NK-92 (cell line): ENCODE measurements around the gene NCOA5.

Experiments
- DNase-seq: peaks from one replicate; lab custom pipeline; 2025; ENCODE audit not compliant: unreplicated experiment; lab: John Stamatoyannopoulos, UW

NCOA5 gene

DNA sequence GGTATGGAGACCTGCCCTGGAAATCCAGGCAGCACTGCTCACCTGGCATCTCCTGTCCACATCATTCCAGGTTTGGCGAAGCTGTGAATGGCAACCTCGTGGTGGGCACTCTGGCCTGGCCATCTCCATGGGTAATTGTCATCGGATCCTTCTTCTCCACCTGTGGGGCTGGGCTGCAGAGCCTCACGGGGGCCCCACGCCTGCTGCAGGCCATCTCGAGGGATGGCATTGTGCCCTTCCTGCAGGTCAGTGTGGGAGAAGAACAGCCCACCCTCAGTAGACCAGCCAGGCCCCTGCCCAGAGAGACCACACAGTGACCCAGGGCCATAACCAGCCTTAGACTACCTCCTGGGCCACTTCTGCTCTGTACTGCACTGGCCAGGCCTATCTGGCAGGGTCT lies 44.9 kb downstream of the NCOA5 start:
- DNase-seq = no peak

DNA sequence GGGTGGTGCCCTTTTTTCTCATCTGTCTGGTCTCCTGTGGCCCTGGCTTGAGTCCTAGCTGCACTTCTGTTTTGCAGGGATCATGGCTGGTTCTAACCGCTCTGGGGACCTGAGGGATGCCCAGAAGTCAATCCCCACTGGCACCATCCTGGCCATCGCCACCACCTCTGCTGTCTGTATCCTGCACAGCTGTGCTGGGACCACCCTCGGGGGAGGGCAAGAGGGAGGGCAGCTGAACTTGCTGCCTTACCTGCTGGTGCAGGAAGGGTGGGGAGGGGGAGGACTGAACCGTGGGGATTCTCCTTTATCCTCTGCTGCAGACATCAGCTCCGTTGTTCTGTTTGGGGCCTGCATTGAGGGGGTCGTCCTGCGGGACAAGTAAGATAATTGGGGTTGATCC lies 46.2 kb downstream of the NCOA5 start:
- DNase-seq = no peak

DNA sequence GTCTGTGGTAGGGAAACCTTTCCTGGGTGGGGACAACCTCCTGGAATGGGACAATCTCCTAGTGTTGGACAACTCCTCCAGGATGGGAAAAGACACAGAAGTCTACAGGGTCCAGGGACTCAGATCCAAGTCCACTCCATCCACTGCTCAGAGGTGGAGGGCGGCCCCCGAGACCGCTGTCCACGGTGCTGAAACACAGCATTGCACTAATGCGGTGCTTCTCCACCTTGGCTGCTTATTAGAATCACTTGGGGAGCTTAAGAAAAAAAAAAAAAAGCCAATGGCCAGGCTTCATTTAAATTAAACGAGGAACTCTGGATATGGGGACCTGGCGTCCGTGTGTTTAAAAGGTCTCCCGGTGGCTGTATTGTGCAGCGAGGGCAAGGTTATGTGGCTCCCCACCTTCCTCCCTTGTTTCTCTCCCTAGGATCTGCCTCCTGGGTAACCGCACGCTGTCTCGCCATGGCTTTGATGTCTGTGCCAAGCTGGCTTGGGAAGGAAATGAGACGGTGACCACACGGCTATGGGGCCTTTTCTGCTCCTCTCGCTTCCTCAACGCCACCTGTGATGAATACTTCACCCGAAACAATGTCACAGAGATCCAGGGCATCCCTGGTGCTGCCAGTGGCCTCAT lies 48.7 kb downstream of the NCOA5 start:
- no peak for DNase-seq

DNA sequence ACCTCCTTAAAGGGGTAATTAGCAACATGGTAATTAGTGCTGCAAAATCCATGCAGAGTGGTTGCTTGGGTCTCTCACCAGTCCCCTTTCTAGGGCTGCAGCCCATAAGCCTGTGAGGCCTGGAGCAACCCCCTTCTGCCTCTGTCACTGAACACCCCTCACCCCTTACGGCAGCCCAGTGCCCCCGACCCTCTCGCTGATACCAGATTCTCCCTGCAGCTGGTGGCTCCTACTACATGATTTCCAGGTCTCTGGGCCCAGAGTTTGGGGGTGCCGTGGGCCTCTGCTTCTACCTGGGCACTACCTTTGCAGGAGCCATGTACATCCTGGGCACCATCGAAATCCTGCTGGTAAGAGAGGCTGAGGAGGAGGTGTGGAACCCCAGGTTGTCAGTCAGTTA lies 52.7 kb downstream of the NCOA5 start:
- no peak for DNase-seq

DNA sequence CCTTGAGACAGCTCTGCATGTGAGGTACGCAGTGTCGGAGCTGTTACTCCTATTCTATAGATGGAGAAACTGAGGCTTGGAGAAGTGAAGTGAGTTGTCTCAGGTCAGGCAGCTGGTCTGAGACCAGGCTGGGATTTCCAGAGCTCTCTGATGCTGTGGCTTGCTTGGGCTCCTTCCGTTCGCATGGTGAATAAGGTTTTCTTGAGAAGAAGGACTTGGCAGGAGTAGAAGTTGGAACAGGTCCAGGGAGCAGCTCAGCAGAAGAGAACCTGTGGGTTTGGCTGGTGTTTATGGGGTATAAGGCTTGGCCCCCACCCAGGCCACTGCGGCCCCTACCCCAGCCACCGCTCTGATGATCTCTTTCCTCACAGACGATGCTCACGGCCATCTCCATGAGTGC lies 53.4 kb downstream of the NCOA5 start:
- DNase-seq = no peak

DNA sequence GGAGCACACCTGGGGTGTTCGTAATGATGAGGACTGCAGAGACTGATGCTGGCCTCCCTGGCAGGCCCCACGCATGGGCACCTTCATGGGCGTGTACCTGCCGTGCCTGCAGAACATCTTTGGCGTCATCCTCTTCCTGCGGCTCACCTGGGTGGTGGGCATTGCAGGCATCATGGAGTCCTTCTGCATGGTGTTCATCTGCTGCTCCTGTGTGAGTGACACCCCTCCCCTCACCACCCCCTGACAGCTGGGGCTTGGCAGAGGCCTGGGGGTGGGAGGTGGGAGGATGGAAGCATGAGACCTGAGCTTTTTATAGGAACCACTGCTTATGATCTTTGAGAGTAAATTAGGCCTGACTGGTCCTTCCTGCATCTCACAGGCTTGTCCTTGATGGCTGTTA lies 54.0 kb downstream of the NCOA5 start:
- DNase-seq = no peak

DNA sequence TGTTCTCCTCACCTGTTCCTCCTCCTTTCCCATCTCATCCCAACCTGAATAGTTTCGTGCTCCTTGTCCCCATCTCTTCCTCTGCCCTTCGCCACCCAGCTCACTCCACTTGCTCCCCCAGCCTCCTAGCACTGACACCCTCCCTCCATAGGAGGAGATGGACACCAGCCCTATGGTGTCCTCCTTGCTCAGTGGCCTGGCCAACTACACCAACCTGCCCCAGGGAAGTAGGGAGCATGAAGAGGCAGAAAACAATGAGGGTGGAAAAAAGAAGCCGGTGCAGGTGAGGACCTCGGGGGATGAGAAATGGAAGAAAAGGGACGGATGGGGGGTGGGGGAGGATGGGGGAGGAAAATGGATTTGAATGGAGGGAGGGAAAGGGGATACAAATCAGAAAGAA lies 54.5 kb downstream of the NCOA5 start:
- no peak for DNase-seq

DNA sequence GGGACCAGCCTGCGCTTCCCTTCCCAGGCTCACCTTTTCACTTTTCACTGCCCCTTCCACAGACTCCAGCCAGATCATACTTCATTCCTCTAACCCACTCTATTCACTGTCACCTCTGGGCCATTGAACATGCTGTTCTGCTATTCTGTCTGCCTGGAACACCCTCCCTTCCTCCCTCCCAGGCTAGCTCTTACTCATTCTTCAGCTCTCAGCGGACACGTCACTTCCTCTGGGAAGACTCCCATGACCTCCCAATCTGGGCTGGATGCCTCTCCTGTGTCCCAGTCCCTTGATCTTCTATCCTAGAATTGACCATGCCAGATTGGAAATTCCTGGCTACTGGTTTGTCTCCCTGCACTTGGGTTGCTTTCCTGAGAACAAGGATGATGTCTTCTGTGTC lies 55.7 kb downstream of the NCOA5 start:
- no peak for DNase-seq

DNA sequence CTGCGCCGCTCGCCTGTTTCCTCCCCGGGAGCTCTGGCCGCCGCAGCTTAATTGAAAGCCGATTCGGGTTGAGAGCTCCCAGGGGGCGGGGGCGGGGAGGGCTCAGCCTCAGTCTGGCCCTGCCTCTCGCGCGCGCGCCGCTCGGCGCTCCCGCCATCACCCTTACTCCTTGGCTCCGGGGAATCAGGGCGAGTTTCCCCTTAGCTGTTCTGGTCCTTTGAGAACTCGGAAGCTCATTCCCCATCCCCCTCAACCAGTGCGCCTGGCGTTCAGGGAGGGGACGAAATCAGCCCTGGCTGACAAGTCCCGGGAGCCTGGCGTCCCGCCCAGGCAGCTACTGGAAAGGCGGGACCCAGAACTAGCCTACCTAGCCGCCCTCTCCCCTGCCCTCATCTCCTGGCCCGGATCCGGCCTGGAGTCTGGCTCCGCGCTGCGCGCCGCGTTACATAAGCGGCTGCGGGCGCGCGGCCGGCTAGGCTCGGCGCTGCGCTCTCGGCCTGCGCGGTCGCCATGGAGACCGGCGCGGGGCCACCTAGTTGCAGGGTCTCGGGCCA lies 58.0 kb downstream of the NCOA5 start:
- no peak for DNase-seq

DNA sequence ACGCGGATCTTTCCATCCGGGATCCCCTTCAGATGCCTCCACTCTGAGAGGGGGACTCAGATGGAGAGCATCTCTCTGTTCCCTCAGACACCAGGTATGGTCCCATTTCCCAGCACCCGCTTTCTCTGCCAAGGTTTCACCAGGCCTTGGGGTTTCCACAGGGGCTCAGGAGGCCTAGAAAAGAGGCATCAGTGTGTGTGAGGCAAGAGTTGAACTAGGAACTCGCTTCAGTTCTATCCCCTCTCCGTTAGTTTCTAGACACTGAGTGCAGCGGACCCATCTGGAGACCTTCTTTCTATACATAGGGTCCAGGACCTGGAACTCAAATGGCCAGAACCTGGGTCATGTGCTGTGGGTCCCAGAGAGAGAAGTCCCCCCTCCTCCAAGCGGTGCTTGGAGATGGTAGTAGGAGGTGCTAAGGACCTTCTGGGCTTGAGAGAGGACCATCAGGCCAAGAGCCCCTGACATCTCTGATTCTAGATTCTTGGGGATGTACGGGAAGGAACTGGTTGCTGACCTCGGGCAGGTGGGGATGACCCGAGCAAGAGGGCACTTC lies 58.7 kb downstream of the NCOA5 start:
- no peak for DNase-seq

DNA sequence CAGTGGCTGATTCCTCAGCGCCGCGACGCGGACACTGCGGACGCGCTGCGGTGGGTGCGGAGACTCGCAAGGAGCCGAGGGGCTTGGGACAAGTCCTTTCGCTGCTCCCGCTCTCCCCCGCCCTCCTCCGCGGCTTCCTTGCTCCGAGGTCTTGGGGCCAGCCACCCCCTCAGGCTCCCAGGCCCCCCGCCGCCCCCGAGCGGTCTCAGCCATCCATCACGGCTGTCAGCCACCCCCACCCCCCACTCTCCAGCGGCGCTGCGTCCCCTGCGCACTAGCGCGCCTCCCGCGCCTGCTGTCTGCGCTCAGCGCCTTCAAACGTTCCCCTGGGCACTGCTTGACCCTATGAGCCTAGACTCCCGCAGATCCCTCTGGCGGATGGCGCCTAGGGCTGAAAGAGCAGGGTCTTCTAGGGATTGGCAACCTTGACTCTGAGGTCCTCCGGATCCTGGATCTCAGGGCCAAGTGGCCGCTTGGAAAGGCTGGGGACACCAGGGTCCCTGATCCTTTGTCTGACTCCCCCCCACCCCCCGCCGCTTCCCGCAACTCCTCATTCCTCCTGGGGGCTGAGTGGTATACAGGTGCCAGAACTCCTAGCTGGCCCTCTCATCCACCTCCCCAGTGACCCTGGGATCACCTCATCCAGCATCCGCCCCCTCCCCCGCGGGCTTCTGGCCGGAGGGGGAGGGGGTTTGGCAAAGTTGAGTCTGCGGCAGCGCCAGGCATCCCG lies 59.3 kb downstream of the NCOA5 start:
- DNase-seq = no peak

DNA sequence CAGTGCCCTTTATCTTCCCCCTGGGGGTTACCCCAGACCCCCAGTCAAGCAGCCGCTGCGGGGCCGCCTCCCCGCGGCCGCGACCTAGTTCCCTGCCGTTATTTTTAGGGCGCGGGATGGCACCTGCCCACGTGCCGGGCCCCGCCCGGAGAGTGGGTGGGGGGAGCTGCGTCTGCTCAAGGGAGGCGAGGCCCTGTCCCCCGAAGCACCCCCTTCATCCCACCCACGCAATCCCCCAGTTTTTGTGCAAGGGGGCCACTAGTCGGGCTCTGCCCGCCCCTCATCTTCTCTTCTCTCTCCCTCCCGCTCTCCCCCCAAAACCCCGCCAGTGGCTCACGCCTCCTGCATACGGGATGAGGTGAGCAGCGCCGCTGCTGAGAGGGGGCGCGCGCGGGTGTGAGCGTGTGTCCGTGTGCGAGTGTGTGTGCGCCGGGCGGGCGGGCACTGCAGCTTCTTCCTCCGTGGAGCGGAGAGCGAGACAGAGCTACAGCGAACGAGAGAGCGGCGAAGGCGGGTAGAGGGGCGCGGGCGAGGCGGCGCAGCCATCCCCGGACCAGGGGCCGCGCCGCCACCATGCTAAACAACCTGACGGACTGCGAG lies 60.9 kb downstream of the NCOA5 start, which contains the start of gene SLC12A5:
SLC12A5 (plus strand) TSS at position 444 of the 600 bp plus-strand sequence; CDS start at position 574, 130 bp downstream.
- DNase-seq = no peak

DNA sequence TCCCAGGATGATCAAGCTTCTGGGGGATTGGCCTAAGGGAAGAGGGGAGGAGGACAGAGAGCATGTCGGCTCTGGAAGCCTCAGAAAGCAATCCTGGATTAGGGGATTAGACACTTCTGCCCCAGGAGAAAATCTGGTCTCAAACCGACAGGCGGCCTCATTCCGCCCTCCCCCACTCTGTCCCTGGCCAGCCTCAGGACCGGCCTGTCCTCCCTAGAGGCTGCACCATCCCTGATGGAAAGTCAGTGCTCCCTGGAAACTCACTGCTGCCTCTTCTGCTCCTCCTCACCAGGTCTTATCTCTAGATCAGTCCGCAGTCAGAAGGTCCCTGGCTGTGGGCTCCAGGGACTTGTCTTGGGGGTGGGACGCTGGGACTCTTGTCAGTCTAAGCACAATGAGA lies 61.7 kb downstream of the NCOA5 start:
- DNase-seq = no peak

DNA sequence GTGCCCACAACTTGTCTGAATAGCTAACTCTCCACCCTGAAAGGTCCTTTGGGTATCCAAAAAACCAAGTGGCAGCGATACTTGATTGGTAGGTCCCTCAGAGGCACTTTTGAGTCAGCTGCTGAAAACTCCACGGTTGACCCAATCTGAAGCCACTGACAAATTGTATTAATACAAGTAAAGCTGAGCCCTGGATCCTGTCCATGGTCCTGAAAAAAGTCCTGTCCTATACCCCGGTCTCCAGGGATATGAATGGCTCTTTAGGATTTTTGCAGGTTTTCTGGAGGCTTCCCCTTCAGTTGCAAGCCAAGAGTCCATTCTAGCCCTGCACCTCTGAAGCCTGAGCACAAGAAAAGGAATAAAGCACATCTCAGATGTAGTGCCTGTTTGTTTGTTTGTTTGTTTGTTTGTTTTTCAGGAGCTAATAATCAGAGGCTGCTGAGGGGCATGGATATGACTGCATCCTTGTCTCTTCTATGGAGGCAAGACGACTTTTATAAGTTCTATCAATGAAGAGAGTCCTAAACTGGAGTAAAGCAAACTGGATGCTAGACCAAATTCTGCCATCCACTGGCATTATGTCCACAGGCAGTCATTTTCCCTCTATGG lies 62.4 kb downstream of the NCOA5 start:
- DNase-seq = no peak

DNA sequence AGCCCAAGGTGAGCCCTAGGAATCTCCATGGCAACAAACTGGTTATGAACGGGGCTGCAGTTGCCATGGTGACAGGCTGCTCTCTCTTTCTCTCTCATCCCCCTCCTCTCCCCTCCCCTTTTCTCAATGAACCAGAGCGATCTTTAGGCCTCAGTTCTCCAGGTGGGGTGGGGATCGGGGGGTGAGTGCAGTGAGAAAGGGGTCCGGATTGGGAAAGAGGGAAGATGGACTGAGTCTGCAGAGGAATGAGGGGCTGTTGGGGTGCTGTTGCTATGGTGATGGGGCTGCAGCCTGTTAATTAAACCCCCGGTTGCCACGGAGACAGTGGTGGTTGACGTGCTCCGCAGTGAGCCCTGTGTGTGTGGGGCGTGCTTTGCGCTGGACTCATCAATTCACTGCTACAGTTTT lies 64.4 kb downstream of the NCOA5 start:
- no peak for DNase-seq

DNA sequence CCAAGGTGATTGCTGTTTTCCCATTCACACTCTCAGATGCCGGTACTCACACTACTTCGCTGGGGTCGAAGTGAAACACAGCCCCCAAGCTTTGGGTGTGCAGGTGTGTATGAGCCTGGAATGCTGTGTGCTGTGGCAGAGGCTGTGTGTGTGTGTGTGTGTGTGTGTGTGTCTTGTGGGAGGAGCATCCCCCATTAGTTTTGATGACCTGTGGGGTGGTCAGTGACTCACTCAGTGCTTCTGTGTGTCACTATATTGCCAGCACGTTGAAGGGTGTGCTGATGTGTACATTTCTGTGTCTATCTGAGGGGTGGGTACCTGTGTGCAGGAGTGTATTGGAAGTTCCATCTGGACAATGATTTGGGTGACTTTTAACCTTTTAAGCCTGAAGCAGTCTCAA lies 65.8 kb downstream of the NCOA5 start:
- DNase-seq = no peak

DNA sequence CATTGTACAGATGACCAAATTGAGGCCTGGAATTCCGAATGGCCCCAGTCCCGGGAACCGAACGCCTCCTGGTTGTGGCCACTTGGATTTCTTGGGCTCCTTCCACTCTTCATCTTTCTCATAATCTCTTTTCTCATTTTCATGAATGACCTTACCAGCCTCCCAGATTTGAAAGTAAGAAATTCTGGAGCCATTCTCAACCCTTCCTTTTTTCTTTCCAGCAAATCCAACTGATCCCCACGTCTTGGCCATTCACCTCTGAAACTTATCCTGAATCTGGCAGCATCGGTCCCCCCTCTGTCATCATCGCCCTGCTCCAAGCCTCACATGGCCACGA lies 66.6 kb downstream of the NCOA5 start:
- no peak for DNase-seq

DNA sequence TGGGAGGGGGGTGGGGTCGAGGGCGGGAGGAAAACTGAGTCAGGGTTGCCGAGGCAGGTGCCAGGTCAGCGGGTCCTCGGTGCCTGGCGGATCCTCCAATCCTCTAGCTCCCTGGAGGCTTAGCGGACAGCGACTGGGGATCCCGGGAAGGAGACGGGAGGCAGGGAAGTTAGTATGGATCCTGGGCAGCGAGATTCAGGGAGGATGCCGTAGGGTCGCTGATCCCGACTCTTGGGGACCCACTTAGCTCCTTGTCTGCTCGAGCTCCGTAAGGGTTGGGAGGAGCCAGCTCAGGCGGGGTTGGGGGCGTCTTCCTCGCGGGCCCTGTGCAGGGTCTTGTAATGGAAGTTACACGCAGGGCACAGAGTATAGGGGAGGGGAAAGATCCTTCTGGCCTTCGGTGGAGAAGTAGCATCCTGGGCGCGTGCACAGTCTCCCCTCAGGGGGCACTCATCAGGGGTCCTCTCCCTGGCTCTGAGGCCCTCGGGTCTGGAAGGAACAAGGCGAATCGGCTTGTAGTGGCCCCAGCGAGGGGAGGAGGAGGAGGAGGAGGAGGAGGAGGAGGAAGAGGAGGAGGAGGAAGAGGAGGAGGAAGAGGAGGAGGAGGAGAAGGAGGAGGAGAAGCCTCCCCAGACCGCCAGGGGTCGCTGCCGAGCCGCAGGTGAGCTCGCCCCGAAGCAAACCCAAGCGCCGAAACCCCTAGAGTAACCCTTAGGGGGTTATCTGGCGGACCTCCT lies 67.2 kb downstream of the NCOA5 start:
- DNase-seq = no peak

DNA sequence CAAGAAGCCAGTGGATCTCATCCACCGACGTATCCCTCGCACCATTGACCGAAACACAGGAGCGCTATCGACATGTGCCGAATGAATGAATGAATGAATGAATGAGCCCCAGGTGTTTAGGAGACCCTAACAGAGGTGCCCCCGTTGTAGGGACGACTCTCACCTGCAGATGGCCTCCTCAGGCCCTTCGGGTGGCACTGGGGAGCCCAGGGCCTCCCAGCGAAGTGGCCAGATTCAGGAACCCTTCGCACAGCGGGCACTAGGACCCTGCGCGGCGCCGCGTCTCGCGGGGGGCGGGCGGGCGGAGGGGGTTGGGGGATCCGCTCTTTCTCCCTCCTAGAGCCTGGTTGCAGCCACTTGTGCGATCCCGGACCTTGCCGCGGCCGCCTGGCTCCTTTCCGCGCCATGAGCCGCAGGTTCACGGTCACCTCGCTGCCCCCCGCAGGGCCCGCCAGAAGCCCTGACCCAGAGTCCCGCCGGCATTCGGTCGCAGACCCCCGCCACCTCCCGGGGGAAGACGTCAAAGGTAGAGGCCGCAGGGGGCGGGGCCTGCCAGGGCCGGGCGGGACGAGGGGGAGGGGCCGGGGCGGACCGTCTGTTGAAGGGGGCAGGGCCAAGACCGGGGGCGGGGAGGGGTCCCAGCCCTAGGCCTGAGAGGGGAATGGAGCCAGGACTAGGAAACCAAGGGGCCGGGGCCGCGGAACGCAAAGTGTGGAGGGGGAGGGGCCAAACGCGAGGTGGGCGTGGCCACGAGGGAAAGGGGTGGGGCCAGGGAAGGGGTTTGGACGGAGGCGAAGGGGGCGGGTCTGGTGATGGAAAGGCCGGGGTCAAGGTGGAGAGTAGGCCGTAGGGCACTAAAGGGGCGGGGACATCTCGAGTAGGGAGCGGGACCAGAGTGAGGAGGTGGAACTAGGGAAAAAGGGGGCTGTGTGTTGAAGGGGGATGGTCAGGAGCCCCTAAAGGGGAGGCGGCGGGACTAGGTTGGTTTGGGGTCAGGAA lies 68.1 kb downstream of the NCOA5 start:
- no peak for DNase-seq

DNA sequence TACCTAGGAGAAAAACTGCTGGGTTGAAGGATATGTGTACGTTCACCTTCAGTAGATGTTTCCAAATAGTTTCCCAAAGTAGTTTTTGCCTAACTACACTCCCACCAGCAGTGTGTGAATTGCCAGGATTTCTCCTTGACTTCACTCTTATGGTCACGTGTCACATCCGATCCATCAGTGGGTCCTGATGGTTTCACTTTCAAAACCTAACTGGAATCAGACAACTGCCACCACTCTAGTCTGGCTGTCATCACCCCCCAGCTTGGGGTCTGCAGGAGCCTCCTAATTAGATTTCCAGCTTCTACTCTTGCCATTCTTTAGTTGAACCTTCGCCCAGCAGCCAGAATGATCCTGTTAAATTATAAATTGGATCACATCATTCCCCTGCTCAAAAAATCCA lies 69.2 kb downstream of the NCOA5 start:
- DNase-seq = no peak
